ENCODE data around the gene FBXO38.

Gene FBXO38

DNA sequence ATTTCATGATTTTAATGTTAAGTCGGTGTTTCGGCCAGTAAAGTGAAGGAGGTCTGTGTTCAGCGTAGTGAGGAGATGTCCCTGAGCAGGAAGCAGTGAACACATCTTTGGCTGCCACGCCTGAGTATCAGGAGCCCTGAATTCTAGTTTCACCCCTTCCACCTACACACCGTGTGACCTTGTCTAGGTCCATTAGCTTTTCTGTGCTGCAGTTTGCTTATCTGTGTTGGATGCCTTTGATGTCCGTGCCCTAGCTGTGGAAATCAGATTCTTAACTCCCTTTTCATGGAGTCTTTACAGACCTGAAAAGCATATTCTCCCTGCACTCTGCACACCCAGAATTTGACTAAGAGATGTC is 601 bp downstream of the FBXO38 start:
- no CpG with 5 or more reads among the region's 6 CpGs for WGBS, 2 donors (ENCODE audit: extremely low coverage in 2 of 2, insufficient read length in 2 of 2, insufficient replicate concordance in 1 of 2)
- no peak overlapping the region for H3K4ac ChIP-seq (ENCODE audit: low read length)
- no peak overlapping the region for H2BK12ac ChIP-seq (ENCODE audit: low read length)
- H3K4me2 ChIP-seq (ENCODE audit: insufficient read depth, low read length, poor library complexity, severe bottlenecking), result peak overlapping the region; percentile 51
- H3K36me3 ChIP-seq (replicated peaks in 1 of 2; ENCODE audit: control insufficient read depth in 2 of 2, insufficient read depth in 2 of 2, low read length in 2 of 2), result peaks cover 0 to 26% of the 10 kb centered on the region in 2 donors
- H3K27me3 ChIP-seq (ENCODE audit: control insufficient read depth in 3 of 3, insufficient read depth in 3 of 3, low read depth in 1 of 3, low read length in 3 of 3), result no peaks in the 10 kb centered on the region
- H4K91ac ChIP-seq (ENCODE audit: low read depth, low read length, poor library complexity), result peak overlapping the region; percentile 40
- H3K23ac ChIP-seq (ENCODE audit: low read depth, low read length, poor library complexity), result no peak overlapping the region
- no peak overlapping the region for H2AK5ac ChIP-seq (ENCODE audit: low read depth, low read length)
- H3K4me1 ChIP-seq (ENCODE audit: control insufficient read depth in 2 of 2, insufficient read depth in 1 of 2, low read depth in 1 of 2, low read length in 2 of 2), result peaks cover 3 to 5% of the 10 kb centered on the region in 2 donors
- H2BK15ac ChIP-seq (ENCODE audit: low read length), result no peak overlapping the region
- peaks cover 6% of the 10 kb centered on the region for H3K79me1 ChIP-seq (ENCODE audit: low read depth, low read length)
- H3K27ac ChIP-seq (replicated peaks; ENCODE audit: low read length), result no peak overlapping the region
- H2BK120ac ChIP-seq (ENCODE audit: low read depth, low read length), result no peak overlapping the region
- no peaks in the 10 kb centered on the region for H3K9me3 ChIP-seq (replicated peaks in 1 of 2; ENCODE audit: control insufficient read depth in 2 of 2, insufficient read depth in 1 of 2, low read depth in 1 of 2, low read length in 2 of 2)
- peak overlapping the region; percentile 77 for H2AFZ ChIP-seq (ENCODE audit: low read length)
- peak overlapping the region; percentile 84 for H3K9ac ChIP-seq (ENCODE audit: low read depth, low read length, poor library complexity)
- H3K4me3 ChIP-seq (ENCODE audit: low read length in 2 of 2), result peak overlapping the region; percentile 58 to 86
- no peak overlapping the region for H3K14ac ChIP-seq (ENCODE audit: low read length)
- peak overlapping the region; percentile 3 for H3K18ac ChIP-seq (ENCODE audit: low read length)
- no peak for DNase-seq (ENCODE audit: low spot score)
- no peak overlapping the region for H2BK5ac ChIP-seq (ENCODE audit: low read length)
- no peak overlapping the region for H4K8ac ChIP-seq (ENCODE audit: low read depth, low read length)

DNA sequence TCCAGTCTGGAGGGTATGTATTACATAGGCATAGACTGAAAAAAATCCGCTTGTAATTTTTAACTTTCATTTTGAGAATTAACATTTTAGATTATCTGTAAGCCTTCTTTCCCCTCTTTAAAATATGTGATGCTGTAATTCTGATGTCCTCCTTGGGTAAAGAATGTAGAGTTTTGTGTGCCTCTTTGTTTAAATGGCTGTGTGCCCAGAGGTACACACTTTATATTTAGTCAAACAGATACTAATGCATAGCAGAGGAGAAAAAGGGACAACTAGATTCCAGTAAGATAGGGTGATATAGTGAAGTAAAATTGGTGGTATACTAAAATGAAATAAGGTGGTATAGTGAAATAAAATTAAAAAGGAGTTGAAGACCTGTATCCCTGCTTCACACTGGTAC is 1.3 kb downstream of the FBXO38 start:
- H3K4me3 ChIP-seq (ENCODE audit: low read length in 2 of 2), result peak overlapping the region in 1 of 2 donors; percentile 58
- peaks cover 6% of the 10 kb centered on the region for H3K79me1 ChIP-seq (ENCODE audit: low read depth, low read length)
- peaks cover 3 to 5% of the 10 kb centered on the region in 2 donors for H3K4me1 ChIP-seq (ENCODE audit: control insufficient read depth in 2 of 2, insufficient read depth in 1 of 2, low read depth in 1 of 2, low read length in 2 of 2)
- no peaks in the 10 kb centered on the region for H3K27me3 ChIP-seq (ENCODE audit: control insufficient read depth in 3 of 3, insufficient read depth in 3 of 3, low read depth in 1 of 3, low read length in 3 of 3)
- no peak overlapping the region for H3K4ac ChIP-seq (ENCODE audit: low read length)
- DNase-seq (ENCODE audit: low spot score), result no peak
- no peak overlapping the region for H2BK5ac ChIP-seq (ENCODE audit: low read length)
- no peak overlapping the region for H2BK15ac ChIP-seq (ENCODE audit: low read length)
- H3K36me3 ChIP-seq (replicated peaks in 1 of 2; ENCODE audit: control insufficient read depth in 2 of 2, insufficient read depth in 2 of 2, low read length in 2 of 2), result peaks cover 0 to 29% of the 10 kb centered on the region in 2 donors
- no peak overlapping the region for H3K9ac ChIP-seq (ENCODE audit: low read depth, low read length, poor library complexity)
- H4K8ac ChIP-seq (ENCODE audit: low read depth, low read length), result no peak overlapping the region
- no peak overlapping the region for H3K27ac ChIP-seq (replicated peaks; ENCODE audit: low read length)
- H2BK12ac ChIP-seq (ENCODE audit: low read length), result no peak overlapping the region
- peak overlapping the region; percentile 51 for H3K4me2 ChIP-seq (ENCODE audit: insufficient read depth, low read length, poor library complexity, severe bottlenecking)
- H4K91ac ChIP-seq (ENCODE audit: low read depth, low read length, poor library complexity), result no peak overlapping the region
- H3K14ac ChIP-seq (ENCODE audit: low read length), result no peak overlapping the region
- no peak overlapping the region for H2AFZ ChIP-seq (ENCODE audit: low read length)
- no CpG with 5 or more reads among the region's 1 CpG for WGBS, 2 donors (ENCODE audit: extremely low coverage in 2 of 2, insufficient read length in 2 of 2, insufficient replicate concordance in 1 of 2)
- H2BK120ac ChIP-seq (ENCODE audit: low read depth, low read length), result no peak overlapping the region
- no peak overlapping the region for H2AK5ac ChIP-seq (ENCODE audit: low read depth, low read length)
- no peak overlapping the region for H3K18ac ChIP-seq (ENCODE audit: low read length)
- no peak overlapping the region for H3K23ac ChIP-seq (ENCODE audit: low read depth, low read length, poor library complexity)
- no peaks in the 10 kb centered on the region for H3K9me3 ChIP-seq (replicated peaks in 1 of 2; ENCODE audit: control insufficient read depth in 2 of 2, insufficient read depth in 1 of 2, low read depth in 1 of 2, low read length in 2 of 2)

DNA sequence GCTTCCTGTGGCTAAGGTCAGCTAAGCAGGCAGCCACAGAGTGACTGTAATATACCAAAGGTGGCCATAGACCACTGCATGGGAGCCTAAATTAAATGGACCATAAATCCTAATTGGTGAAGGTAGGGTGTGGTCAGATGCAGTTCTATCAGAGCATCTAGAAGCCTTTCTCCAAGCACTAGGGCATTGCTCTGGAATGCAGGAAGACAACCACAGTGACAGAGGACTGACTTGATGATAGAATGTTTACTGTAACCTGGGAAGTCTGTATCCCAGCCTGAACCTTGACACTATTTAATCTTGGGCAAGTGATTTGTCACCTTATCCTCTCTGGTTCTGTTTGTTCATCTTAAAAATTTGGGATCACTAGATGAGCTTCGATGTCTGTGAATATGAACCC is 2.3 kb downstream of the FBXO38 start:
- no peak overlapping the region for H3K9ac ChIP-seq (ENCODE audit: low read depth, low read length, poor library complexity)
- H3K23ac ChIP-seq (ENCODE audit: low read depth, low read length, poor library complexity), result no peak overlapping the region
- no peak overlapping the region for H2BK120ac ChIP-seq (ENCODE audit: low read depth, low read length)
- H3K4me2 ChIP-seq (ENCODE audit: insufficient read depth, low read length, poor library complexity, severe bottlenecking), result no peak overlapping the region
- H3K18ac ChIP-seq (ENCODE audit: low read length), result no peak overlapping the region
- H3K27me3 ChIP-seq (ENCODE audit: control insufficient read depth in 3 of 3, insufficient read depth in 3 of 3, low read depth in 1 of 3, low read length in 3 of 3), result no peaks in the 10 kb centered on the region
- H3K4me3 ChIP-seq (ENCODE audit: low read length in 2 of 2), result no peak overlapping the region
- DNase-seq (ENCODE audit: low spot score), result no peak
- H2BK5ac ChIP-seq (ENCODE audit: low read length), result no peak overlapping the region
- peaks cover 3 to 5% of the 10 kb centered on the region in 2 donors for H3K4me1 ChIP-seq (ENCODE audit: control insufficient read depth in 2 of 2, insufficient read depth in 1 of 2, low read depth in 1 of 2, low read length in 2 of 2)
- H3K36me3 ChIP-seq (replicated peaks in 1 of 2; ENCODE audit: control insufficient read depth in 2 of 2, insufficient read depth in 2 of 2, low read length in 2 of 2), result peaks cover 0 to 39% of the 10 kb centered on the region in 2 donors
- no peak overlapping the region for H3K14ac ChIP-seq (ENCODE audit: low read length)
- no peaks in the 10 kb centered on the region for H3K9me3 ChIP-seq (replicated peaks in 1 of 2; ENCODE audit: control insufficient read depth in 2 of 2, insufficient read depth in 1 of 2, low read depth in 1 of 2, low read length in 2 of 2)
- no peak overlapping the region for H2AK5ac ChIP-seq (ENCODE audit: low read depth, low read length)
- H3K79me1 ChIP-seq (ENCODE audit: low read depth, low read length), result peaks cover 6% of the 10 kb centered on the region
- H4K8ac ChIP-seq (ENCODE audit: low read depth, low read length), result no peak overlapping the region
- H3K27ac ChIP-seq (replicated peaks; ENCODE audit: low read length), result no peak overlapping the region
- no peak overlapping the region for H4K91ac ChIP-seq (ENCODE audit: low read depth, low read length, poor library complexity)
- no peak overlapping the region for H2BK12ac ChIP-seq (ENCODE audit: low read length)
- no peak overlapping the region for H2AFZ ChIP-seq (ENCODE audit: low read length)
- no peak overlapping the region for H3K4ac ChIP-seq (ENCODE audit: low read length)
- no CpG with 5 or more reads among the region's 1 CpG for WGBS, 2 donors (ENCODE audit: extremely low coverage in 2 of 2, insufficient read length in 2 of 2, insufficient replicate concordance in 1 of 2)
- no peak overlapping the region for H2BK15ac ChIP-seq (ENCODE audit: low read length)

GRCh38 chr5:148387325-148387724 is 3.6 kb downstream of the FBXO38 start:
- no peak overlapping the region for H2BK120ac ChIP-seq (ENCODE audit: low read depth, low read length)
- no CpG with 5 or more reads among the region's 3 CpGs for WGBS, 2 donors (ENCODE audit: extremely low coverage in 2 of 2, insufficient read length in 2 of 2, insufficient replicate concordance in 1 of 2)

More at GRCh38 chr5:148387325-148387724, 3.6 kb downstream of the FBXO38 start:
- no peak overlapping the region for H3K4me2 ChIP-seq (ENCODE audit: insufficient read depth, low read length, poor library complexity, severe bottlenecking)
- no peak overlapping the region for H2BK12ac ChIP-seq (ENCODE audit: low read length)
- H3K4ac ChIP-seq (ENCODE audit: low read length), result no peak overlapping the region
- H4K91ac ChIP-seq (ENCODE audit: low read depth, low read length, poor library complexity), result no peak overlapping the region
- H2AFZ ChIP-seq (ENCODE audit: low read length), result no peak overlapping the region
- DNase-seq (ENCODE audit: low spot score), result no peak
- H3K4me1 ChIP-seq (ENCODE audit: control insufficient read depth in 2 of 2, insufficient read depth in 1 of 2, low read depth in 1 of 2, low read length in 2 of 2), result peaks cover 3 to 5% of the 10 kb centered on the region in 2 donors
- no peak overlapping the region for H3K9ac ChIP-seq (ENCODE audit: low read depth, low read length, poor library complexity)
- no peak overlapping the region for H3K4me3 ChIP-seq (ENCODE audit: low read length in 2 of 2)
- peaks cover 0 to 40% of the 10 kb centered on the region in 2 donors for H3K36me3 ChIP-seq (replicated peaks in 1 of 2; ENCODE audit: control insufficient read depth in 2 of 2, insufficient read depth in 2 of 2, low read length in 2 of 2)
- H2BK15ac ChIP-seq (ENCODE audit: low read length), result no peak overlapping the region
- H3K18ac ChIP-seq (ENCODE audit: low read length), result no peak overlapping the region
- no peaks in the 10 kb centered on the region for H3K27me3 ChIP-seq (ENCODE audit: control insufficient read depth in 3 of 3, insufficient read depth in 3 of 3, low read depth in 1 of 3, low read length in 3 of 3)
- H2AK5ac ChIP-seq (ENCODE audit: low read depth, low read length), result no peak overlapping the region
- H2BK5ac ChIP-seq (ENCODE audit: low read length), result no peak overlapping the region
- no peaks in the 10 kb centered on the region for H3K9me3 ChIP-seq (replicated peaks in 1 of 2; ENCODE audit: control insufficient read depth in 2 of 2, insufficient read depth in 1 of 2, low read depth in 1 of 2, low read length in 2 of 2)
- H3K14ac ChIP-seq (ENCODE audit: low read length), result no peak overlapping the region
- no peak overlapping the region for H4K8ac ChIP-seq (ENCODE audit: low read depth, low read length)
- no peak overlapping the region for H3K23ac ChIP-seq (ENCODE audit: low read depth, low read length, poor library complexity)
- H3K79me1 ChIP-seq (ENCODE audit: low read depth, low read length), result peaks cover 6% of the 10 kb centered on the region
- no peak overlapping the region for H3K27ac ChIP-seq (replicated peaks; ENCODE audit: low read length)

Data from neuronal stem cell (in vitro differentiated cells).